ENCODE measurements around the gene ZC3H12A. TPM values are rescaled to one million over a fixed set of nuclear protein-coding genes. Genes with fewer than 3 reads are reported as not detected.

ZC3H12A gene
- total and polyA plus RNA-seq, 2 donors (not counting 1 experiment from before 2014, with no cell fraction given), result 73.0 to 170 TPM

DNA sequence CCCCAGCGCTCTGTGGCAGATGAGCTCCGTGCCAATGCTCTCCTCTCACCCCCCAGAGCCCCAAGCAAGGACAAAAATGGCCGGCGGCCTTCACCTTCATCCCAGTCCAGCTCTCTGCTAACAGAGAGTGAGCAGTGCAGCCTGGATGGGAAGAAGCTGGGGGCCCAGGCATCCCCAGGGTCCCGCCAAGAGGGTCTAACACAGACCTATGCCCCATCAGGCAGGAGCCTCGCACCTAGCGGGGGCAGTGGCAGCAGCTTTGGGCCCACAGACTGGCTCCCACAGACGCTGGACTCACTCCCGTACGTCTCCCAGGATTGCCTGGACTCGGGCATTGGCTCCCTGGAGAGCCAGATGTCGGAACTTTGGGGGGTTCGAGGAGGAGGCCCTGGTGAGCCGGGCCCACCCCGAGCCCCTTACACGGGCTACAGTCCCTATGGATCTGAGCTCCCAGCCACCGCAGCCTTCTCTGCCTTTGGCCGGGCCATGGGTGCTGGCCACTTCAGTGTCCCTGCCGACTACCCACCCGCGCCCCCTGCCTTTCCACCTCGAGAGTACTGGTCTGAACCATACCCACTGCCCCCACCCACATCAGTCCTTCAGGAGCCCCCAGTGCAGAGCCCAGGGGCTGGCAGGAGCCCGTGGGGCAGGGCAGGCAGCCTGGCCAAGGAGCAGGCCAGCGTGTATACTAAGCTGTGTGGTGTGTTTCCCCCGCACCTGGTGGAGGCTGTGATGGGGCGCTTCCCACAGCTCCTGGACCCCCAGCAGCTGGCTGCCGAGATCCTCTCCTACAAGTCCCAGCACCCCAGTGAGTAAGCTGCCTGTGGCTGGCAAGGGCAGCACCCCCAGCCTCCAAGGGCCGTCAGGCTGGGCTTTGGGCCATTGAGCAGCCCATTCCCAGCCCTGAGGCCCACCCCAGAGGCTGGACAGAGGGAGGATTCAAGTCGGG is 8.7 kb downstream of the ZC3H12A start:
- DNase-seq, result peak; percentile 11
- Mint-ChIP-seq H3K27me3 (no peaks in the 10 kb centered on the region), H3K27ac (peak overlapping the region; percentile 71), H3K4me1 (peaks cover 57% of the 10 kb centered on the region), H3K4me3 (no peak overlapping the region), H3K9me3 (ENCODE audit: insufficient read depth) (no peaks in the 10 kb centered on the region)
- POLR2A ChIA-PET, result no interaction called here
- Histone ChIP-seq H3K79me2 (ENCODE audit: control insufficient read depth, insufficient read depth, low read length) (peaks cover 42% of the 10 kb centered on the region), H3K4me3 (ENCODE audit: control extremely low read depth in 1 of 5, extremely low read depth in 1 of 5, insufficient read depth in 1 of 5, low read depth in 2 of 5, low read length in 4 of 5) (no peak overlapping the region), H3K9ac (ENCODE audit: low read length) (no peak overlapping the region), H2AFZ (ENCODE audit: insufficient read depth, low read depth, low read length, poor library complexity, severe bottlenecking) (no peak overlapping the region), H3K9me3 (ENCODE audit: control extremely low read depth in 1 of 3, control insufficient read depth in 2 of 3, insufficient read depth in 1 of 3, low read length in 2 of 3) (no peaks in the 10 kb centered on the region), H3K4me1 (ENCODE audit: control insufficient read depth in 2 of 2, insufficient read depth in 2 of 2, low read length in 2 of 2) (peaks cover 38 to 52% of the 10 kb centered on the region in 2 donors), H3K27me3 (replicated peaks in 1 of 4; ENCODE audit: control extremely low read depth in 1 of 4, control insufficient read depth in 3 of 4, insufficient read depth in 4 of 4, low read length in 3 of 4) (no peaks in the 10 kb centered on the region), H3K4me2 (replicated peaks; ENCODE audit: low read depth, low read length, poor library complexity, severe bottlenecking) (no peak overlapping the region), H3K27ac (ENCODE audit: low read length in 2 of 2) (peak overlapping the region in 1 of 2 donors; percentile 96), H4K20me1 (ENCODE audit: control insufficient read depth, insufficient read depth, low read length, poor library complexity, severe bottlenecking) (peaks cover 67% of the 10 kb centered on the region), H3K36me3 (replicated peaks in 1 of 2; ENCODE audit: control extremely low read depth in 1 of 2, control insufficient read depth in 1 of 2, extremely low read depth in 1 of 2, insufficient read depth in 2 of 2, low read length in 1 of 2) (peaks cover 0 to 75% of the 10 kb centered on the region in 2 experiments)
- no peak for ATAC-seq (ENCODE audit: low read depth)
- 96% methylated on average over 27 of the region's 29 CpGs for WGBS (ENCODE audit: insufficient coverage)
- intact Hi-C loops (cut with micrococcal nuclease), result no loop called here
- CTCF ChIA-PET, result interaction anchor here (22.3 kb wide), 1 partner anchor 29 kb away, joined by 690 read pairs; no protein-coding TSS in a partner anchor
- no peak for TF ChIP-seq EZH2 (IDR thresholded peaks at IDR 0.05; ENCODE audit: borderline replicate concordance, insufficient read depth, low read depth, low read length, poor library complexity, severe bottlenecking)
- TF ChIP-seq, protein P1, sequence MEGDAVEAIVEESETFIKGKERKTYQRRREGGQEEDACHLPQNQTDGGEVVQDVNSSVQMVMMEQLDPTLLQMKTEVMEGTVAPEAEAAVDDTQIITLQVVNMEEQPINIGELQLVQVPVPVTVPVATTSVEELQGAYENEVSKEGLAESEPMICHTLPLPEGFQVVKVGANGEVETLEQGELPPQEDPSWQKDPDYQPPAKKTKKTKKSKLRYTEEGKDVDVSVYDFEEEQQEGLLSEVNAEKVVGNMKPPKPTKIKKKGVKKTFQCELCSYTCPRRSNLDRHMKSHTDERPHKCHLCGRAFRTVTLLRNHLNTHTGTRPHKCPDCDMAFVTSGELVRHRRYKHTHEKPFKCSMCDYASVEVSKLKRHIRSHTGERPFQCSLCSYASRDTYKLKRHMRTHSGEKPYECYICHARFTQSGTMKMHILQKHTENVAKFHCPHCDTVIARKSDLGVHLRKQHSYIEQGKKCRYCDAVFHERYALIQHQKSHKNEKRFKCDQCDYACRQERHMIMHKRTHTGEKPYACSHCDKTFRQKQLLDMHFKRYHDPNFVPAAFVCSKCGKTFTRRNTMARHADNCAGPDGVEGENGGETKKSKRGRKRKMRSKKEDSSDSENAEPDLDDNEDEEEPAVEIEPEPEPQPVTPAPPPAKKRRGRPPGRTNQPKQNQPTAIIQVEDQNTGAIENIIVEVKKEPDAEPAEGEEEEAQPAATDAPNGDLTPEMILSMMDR (IDR thresholded peaks at IDR 0.05), result no peak

- Mint-ChIP-seq H3K4me3 (no peak overlapping the region), H3K27me3 (no peaks in the 10 kb centered on the region), H3K9me3 (ENCODE audit: insufficient read depth) (no peaks in the 10 kb centered on the region), H3K4me1 (peaks cover 50% of the 10 kb centered on the region), H3K27ac (peak overlapping the region; percentile 50)
- Histone ChIP-seq H3K4me3 (ENCODE audit: control extremely low read depth in 1 of 5, extremely low read depth in 1 of 5, insufficient read depth in 1 of 5, low read depth in 2 of 5, low read length in 4 of 5) (no peak overlapping the region), H3K4me1 (ENCODE audit: control insufficient read depth in 2 of 2, insufficient read depth in 2 of 2, low read length in 2 of 2) (peaks cover 31 to 45% of the 10 kb centered on the region in 2 donors), H3K27me3 (replicated peaks in 1 of 4; ENCODE audit: control extremely low read depth in 1 of 4, control insufficient read depth in 3 of 4, insufficient read depth in 4 of 4, low read length in 3 of 4) (no peaks in the 10 kb centered on the region), H3K9me3 (ENCODE audit: control extremely low read depth in 1 of 3, control insufficient read depth in 2 of 3, insufficient read depth in 1 of 3, low read length in 2 of 3) (no peaks in the 10 kb centered on the region), H3K27ac (ENCODE audit: low read length in 2 of 2) (no peak overlapping the region), H3K4me2 (replicated peaks; ENCODE audit: low read depth, low read length, poor library complexity, severe bottlenecking) (no peak overlapping the region), H3K79me2 (ENCODE audit: control insufficient read depth, insufficient read depth, low read length) (peaks cover 35% of the 10 kb centered on the region), H2AFZ (ENCODE audit: insufficient read depth, low read depth, low read length, poor library complexity, severe bottlenecking) (no peak overlapping the region), H3K36me3 (replicated peaks in 1 of 2; ENCODE audit: control extremely low read depth in 1 of 2, control insufficient read depth in 1 of 2, extremely low read depth in 1 of 2, insufficient read depth in 2 of 2, low read length in 1 of 2) (peaks cover 0 to 73% of the 10 kb centered on the region in 2 experiments), H3K9ac (ENCODE audit: low read length) (no peak overlapping the region), H4K20me1 (ENCODE audit: control insufficient read depth, insufficient read depth, low read length, poor library complexity, severe bottlenecking) (peaks cover 60% of the 10 kb centered on the region)
- intact Hi-C loops (cut with micrococcal nuclease), result no loop called here
- 89% methylated on average over 14 of the region's 15 CpGs for WGBS (ENCODE audit: insufficient coverage)
- ChIA-PET CTCF (interaction anchor here (22.3 kb wide), 1 partner anchor 29 kb away, joined by 690 read pairs; no protein-coding TSS in a partner anchor), POLR2A (no interaction called here)
- DNase-seq, result no peak
- no peak for TF ChIP-seq EZH2 (IDR thresholded peaks at IDR 0.05; ENCODE audit: borderline replicate concordance, insufficient read depth, low read depth, low read length, poor library complexity, severe bottlenecking)
- TF ChIP-seq, protein P1 (IDR thresholded peaks at IDR 0.05), result no peak
- no peak for ATAC-seq (ENCODE audit: low read depth)
Measured at GRCh38 chr1:37483785-37484184, 9.4 kb downstream of the ZC3H12A start.
